ENCODE measurements around the gene OR51D1. TPM values are rescaled to one million over a fixed set of nuclear protein-coding genes. Genes with fewer than 3 reads are reported as not detected.
A peak's percentile ranks its signal among the peaks of the same experiment; 100 is the strongest.

The OR51D1 gene, protein sequence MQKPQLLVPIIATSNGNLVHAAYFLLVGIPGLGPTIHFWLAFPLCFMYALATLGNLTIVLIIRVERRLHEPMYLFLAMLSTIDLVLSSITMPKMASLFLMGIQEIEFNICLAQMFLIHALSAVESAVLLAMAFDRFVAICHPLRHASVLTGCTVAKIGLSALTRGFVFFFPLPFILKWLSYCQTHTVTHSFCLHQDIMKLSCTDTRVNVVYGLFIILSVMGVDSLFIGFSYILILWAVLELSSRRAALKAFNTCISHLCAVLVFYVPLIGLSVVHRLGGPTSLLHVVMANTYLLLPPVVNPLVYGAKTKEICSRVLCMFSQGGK
- total RNA-seq, result not detected

DNA sequence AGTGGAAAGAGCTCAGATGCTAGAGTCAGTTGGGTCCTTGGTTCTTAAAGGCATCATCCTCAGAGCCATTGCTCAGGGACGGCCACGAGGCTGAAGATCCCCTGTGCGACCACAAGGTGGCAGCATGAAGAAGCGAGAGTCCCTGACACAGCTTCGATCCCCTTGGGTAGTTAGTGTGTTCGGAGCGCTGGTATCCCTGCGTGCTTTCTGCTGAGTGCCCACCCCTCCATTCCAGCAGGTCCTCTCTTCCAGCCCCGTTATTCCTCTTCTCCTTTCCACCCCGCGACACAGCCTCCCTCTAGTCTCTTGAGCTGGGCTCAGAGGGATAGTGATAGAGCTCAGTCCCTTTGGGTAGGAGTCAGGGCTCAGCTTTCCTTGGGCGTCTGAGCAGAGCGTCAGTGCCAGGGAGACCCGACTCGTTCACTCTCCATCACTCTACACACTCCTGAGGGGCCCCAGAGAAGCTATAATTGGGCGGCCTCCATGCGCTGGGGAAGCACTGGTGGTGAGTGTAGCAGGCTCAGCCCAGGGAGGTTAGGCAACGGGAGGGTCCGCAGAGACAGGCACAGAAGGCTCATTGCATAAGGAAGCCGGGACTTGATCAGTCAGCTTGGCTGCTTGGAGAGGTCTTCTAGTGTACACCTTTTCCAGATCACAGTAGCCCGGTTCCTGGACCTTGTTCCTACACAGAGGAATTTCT is at the start of gene OR51D1:
Gene OR51D1 (plus strand): TSS at position 516 of the 700 bp plus-strand sequence. CDS start 2,314 bp downstream, outside the sequence.
- peak; percentile 75 for DNase-seq
- Mint-ChIP-seq H3K4me1 (ENCODE audit: low read depth) (no peaks in the 10 kb centered on the region), H3K27ac (no peak within 1 kb of the TSS), H3K9me3 (ENCODE audit: insufficient read depth) (no peaks in the 10 kb centered on the region), H3K36me3 (ENCODE audit: low read depth) (no peaks in the 10 kb centered on the region), H3K27me3 (ENCODE audit: low read depth) (peaks cover 3% of the 10 kb centered on the region), H3K4me3 (no peak within 1 kb of the TSS)
- peak; percentile 97 for ATAC-seq
- ChIA-PET POLR2A (no interaction called here), CTCF (interaction anchor here (0.6 to 3.2 kb wide), 21 partner anchors 8 to 1254 kb away, joined by 3 to 26 read pairs (median 4); partner anchors contain the start of gene OR52I1)

DNA sequence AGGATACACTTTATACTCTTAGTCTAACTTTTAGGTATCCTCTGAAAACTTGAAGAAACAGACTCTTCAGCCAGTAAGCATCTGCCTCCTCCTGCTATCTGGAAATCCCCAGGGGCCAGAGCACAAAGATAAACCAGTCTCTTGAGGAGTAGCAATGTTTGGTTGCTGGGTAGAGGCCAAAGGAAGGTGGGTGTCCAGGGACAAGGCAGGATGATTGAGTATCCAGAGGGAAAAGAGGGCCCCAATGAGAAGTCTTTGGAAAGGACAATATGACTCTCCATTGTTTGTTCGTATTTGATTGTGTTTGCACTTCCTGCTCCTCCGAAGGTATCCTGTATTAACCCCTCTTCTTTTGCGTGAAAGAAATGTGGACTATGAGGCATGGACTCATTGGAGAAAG is 48.3 kb upstream of the OR51D1 start:
- no peak for DNase-seq
- Mint-ChIP-seq H3K27ac (no peak overlapping the region), H3K4me1 (ENCODE audit: low read depth) (no peaks in the 10 kb centered on the region), H3K4me3 (no peak overlapping the region), H3K27me3 (ENCODE audit: low read depth) (peaks cover 9% of the 10 kb centered on the region), H3K9me3 (ENCODE audit: insufficient read depth) (no peaks in the 10 kb centered on the region), H3K36me3 (ENCODE audit: low read depth) (no peaks in the 10 kb centered on the region)
- ChIA-PET POLR2A (no interaction called here), CTCF (no interaction called here)
- ATAC-seq, result no peak

DNA sequence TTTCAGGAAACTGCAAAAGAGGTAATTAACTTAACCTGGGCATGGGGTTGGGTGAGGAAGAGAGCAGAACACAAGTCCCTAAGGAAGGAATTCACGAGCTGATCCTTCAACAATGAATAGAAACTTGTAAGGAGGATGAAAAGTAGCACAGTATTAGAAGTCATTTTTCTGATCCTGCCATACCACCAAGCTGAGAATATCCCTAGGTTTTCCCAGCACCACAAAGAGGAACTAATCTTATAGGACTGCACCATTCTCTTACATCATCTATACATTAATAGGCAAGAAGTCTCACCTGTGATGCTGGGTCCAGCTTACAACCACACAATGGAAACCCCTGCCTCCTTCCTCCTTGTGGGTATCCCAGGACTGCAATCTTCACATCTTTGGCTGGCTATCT is 43.5 kb upstream of the OR51D1 start, which contains the start of gene OR52I1:
Gene OR52I1 (plus strand): TSS at position 301 of the 400 bp plus-strand sequence. CDS start 0 bp downstream, at position 301.
- ATAC-seq, result no peak
- POLR2A ChIA-PET, result no interaction called here
- CTCF ChIA-PET, result interaction anchor here (0.7 to 0.9 kb wide), 2 partner anchors 42 to 44 kb away, joined by 3 read pairs; partner anchors contain the start of gene OR51D1

DNA sequence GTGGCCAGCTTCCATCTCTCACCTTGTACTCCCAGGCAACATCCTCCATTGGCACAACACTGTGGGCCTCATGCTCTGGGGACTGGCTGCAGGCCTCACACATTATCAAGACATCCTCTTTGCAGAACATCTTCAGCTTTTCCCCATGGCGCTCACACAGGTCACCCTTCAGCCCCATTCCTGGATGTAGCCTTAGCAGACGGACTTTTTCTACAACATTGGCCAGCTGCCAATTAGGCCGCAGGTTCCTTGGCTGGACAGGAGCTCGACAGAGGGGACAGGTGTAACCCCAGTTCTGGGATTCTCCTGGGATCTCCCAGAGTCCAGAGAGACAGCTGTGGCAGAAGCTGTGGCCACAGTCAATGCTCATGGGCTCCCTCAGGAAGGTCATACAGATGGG is 32.2 kb upstream of the OR51D1 start:
- no peaks in the 10 kb centered on the region for H3K27me3 Mint-ChIP-seq (ENCODE audit: low read depth)
- no peak overlapping the region for H3K27ac Mint-ChIP-seq
- POLR2A ChIA-PET, result no interaction called here
- ATAC-seq (no peak), DNase-seq (no peak)
- peaks cover 29% of the 10 kb centered on the region for H3K36me3 Mint-ChIP-seq (ENCODE audit: low read depth)
- H3K4me1 Mint-ChIP-seq (ENCODE audit: low read depth), result peaks cover 34% of the 10 kb centered on the region
- CTCF ChIA-PET, result no interaction called here
- no peak overlapping the region for H3K4me3 Mint-ChIP-seq
- no peaks in the 10 kb centered on the region for H3K9me3 Mint-ChIP-seq (ENCODE audit: insufficient read depth)

More for the DNA sequence above, 43.5 kb upstream of the OR51D1 start, which contains the start of gene OR52I1:
- Mint-ChIP-seq H3K36me3 (ENCODE audit: low read depth) (peaks cover 13% of the 10 kb centered on the region), H3K4me1 (ENCODE audit: low read depth) (no peaks in the 10 kb centered on the region), H3K9me3 (ENCODE audit: insufficient read depth) (no peaks in the 10 kb centered on the region), H3K4me3 (no peak within 1 kb of the TSS), H3K27me3 (ENCODE audit: low read depth) (no peaks in the 10 kb centered on the region), H3K27ac (no peak within 1 kb of the TSS)
- DNase-seq, result no peak

DNA sequence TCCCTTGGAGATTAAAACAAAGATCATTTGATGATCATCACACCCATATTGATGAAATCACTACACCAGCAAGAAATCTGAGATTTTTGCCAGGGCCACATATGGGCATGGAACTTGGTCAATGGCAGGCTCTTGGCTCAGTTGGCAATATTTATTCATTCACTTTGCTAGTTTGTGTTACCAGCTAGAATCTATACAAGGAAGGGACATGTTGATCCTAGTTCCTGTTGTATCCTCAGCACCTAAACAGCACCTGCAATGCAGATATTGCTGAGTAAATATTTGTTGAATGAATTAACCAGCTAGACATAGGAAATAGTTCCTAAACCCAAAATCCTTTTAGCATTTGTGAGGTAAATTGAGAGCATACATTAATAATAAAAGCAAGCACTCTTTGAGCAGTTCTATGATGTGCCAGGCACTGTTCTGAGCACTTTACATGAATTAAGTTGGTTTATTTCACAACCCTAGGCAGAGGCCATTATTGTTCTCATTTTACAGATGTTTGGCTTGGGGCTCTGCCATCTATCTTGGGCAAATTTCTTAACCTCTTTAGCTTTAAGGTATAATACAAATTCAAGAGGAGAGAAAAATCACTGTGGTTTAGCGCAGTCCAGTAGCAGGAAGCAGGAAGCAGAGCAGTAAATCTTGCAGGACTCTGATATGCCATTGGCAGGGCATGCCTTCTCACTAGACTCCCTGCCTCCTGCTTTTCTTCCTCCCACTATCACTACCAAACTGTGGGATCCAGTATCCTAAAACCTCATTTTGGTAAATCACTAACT is 30.9 kb upstream of the OR51D1 start:
- H3K4me3 Mint-ChIP-seq, result peak overlapping the region; percentile 92
- H3K27ac Mint-ChIP-seq, result no peak overlapping the region
- POLR2A ChIA-PET, result interaction anchor here (0.9 to 1.1 kb wide), 2 partner anchors 14 to 1083 kb away, joined by 3 read pairs; partner anchors contain the start of gene TRIM22

DNA sequence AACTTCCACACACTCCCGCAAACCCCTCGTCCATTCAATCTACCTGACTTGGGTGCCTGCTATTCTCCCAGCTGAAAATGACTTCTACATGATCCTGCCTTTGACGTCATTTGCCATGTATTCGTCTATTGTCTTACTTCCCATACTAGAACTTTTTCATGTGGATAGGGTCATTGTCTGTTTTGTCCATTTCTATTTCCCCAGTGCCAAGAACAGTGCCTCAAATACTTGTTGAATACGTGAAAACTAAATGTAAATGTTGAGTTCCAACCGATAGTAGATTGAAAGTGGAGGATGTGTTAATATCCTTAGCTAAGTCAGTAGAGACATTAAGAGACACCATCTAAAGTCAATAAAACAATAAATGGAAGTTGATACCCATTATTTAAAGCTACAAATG is 30.2 kb upstream of the OR51D1 start:
- Mint-ChIP-seq H3K9me3 (ENCODE audit: insufficient read depth) (no peaks in the 10 kb centered on the region), H3K27ac (peak overlapping the region; percentile 91), H3K36me3 (ENCODE audit: low read depth) (peaks cover 15% of the 10 kb centered on the region), H3K4me3 (peak overlapping the region; percentile 92), H3K4me1 (ENCODE audit: low read depth) (peaks cover 39% of the 10 kb centered on the region), H3K27me3 (ENCODE audit: low read depth) (no peaks in the 10 kb centered on the region)
- no peak for DNase-seq
- ChIA-PET CTCF (interaction anchor here (1.0 to 3.2 kb wide), 3 partner anchors 20 to 420 kb away, joined by 3 to 14 read pairs (median 4); no protein-coding TSS in a partner anchor), POLR2A (interaction anchor here (1.1 kb wide), 1 partner anchor 15 kb away, joined by 3 read pairs; no protein-coding TSS in a partner anchor)
- ATAC-seq, result no peak

More for the DNA sequence above, 30.9 kb upstream of the OR51D1 start:
- ATAC-seq (no peak), DNase-seq (no peak)
- CTCF ChIA-PET, result interaction anchor here (1.1 to 3.2 kb wide), 2 partner anchors 21 to 419 kb away, joined by 3 to 14 read pairs; no protein-coding TSS in a partner anchor
- H3K36me3 Mint-ChIP-seq (ENCODE audit: low read depth), result peaks cover 19% of the 10 kb centered on the region
- peaks cover 39% of the 10 kb centered on the region for H3K4me1 Mint-ChIP-seq (ENCODE audit: low read depth)
- H3K27me3 Mint-ChIP-seq (ENCODE audit: low read depth), result no peaks in the 10 kb centered on the region
- H3K9me3 Mint-ChIP-seq (ENCODE audit: insufficient read depth), result no peaks in the 10 kb centered on the region

DNA sequence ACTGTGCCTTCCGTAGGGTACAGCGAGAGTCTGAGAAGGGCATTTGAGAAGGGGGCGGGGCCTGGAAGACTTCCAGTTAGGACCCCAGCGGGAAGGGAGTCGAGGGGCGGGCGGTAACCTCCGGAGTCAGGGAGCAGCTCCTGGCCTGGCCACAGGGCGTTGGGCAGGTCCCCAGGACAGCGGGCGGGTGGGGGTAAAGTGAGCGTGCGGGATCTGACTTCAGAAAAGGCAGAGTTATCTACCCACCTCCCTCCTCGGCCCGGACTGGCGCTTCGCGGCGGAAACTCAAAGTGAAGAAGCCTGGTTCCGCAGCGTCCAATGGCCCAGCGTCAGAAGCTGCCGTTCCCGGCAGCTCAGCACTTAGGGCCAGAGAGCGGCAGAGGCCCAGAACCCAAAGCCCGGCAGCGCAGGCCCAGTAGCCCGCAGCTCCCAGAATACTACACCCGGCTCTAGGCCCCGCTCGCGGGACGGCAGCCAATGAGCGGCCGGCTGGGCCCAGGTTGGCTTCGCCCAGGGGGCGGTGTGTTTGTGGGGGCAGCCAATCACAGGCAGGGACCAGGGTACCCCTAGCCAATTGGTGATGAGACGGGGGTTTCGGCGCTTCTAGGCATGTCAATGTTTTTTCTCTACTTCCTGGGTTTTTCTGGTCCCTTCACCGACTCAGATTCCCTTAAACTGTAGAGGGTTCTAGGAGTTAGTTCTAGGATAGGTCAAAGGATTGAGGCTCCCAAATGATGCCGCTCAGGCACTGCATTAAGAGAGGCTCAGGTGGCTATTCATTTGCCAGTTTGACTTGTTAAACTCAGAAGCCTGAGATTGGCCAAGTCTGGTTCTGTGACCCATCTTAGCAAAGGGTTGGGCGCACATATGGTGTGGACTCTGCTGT is 29.3 kb upstream of the OR51D1 start, which contains the start of gene TRIM68:
Gene TRIM68 (minus strand): TSS at position 451 of the 886 bp plus-strand sequence. CDS start 2,727 bp downstream, outside the sequence.
- ATAC-seq, result peak; percentile 100

DNA sequence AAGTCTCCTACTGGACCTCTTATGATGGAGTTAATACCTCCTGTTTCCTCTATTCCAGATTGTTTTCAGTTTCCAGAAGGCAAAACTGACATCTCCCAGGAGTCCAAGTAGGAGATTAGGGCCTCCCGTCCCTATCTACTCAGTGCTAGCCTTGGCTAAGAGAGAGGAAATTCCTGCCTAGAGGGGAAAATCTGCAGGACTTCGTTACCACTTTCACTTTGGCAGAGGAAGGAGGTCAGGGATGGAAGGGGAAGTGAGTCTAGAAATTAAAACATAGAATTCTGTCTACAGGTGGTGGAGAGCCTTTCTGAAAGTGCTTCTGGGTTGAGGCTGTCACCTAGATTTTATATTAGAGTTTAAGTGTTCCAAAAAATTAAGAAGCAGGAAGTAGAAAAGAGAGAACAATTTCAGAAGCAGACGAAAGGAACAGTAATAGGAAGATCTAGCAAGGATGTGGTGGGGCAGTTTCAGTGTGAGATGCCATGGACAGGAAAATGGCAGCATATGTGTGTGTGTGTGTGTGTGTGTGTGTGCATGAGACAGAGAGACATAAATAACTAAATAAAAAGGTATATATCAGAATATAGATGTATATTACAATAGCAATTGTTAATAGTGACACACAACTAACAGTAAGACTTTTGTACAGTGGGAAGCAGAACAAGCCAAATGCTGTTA is 26.9 kb upstream of the OR51D1 start:
- peak; percentile 50 for DNase-seq
- CTCF ChIA-PET, result interaction anchor here (1.5 kb wide), 1 partner anchor 26 kb away, joined by 7 read pairs; the partner anchor contains the start of gene OR51D1
- POLR2A ChIA-PET, result no interaction called here
- H3K27me3 Mint-ChIP-seq (ENCODE audit: low read depth), result peaks cover 4% of the 10 kb centered on the region
- H3K9me3 Mint-ChIP-seq (ENCODE audit: insufficient read depth), result no peaks in the 10 kb centered on the region
- no peak for ATAC-seq
- peaks cover 39% of the 10 kb centered on the region for H3K4me1 Mint-ChIP-seq (ENCODE audit: low read depth)
- H3K27ac Mint-ChIP-seq, result peak overlapping the region; percentile 73
- peak overlapping the region; percentile 53 for H3K4me3 Mint-ChIP-seq
- no peaks in the 10 kb centered on the region for H3K36me3 Mint-ChIP-seq (ENCODE audit: low read depth)

More for the DNA sequence above, 29.3 kb upstream of the OR51D1 start, which contains the start of gene TRIM68:
- H3K9me3 Mint-ChIP-seq (ENCODE audit: insufficient read depth), result no peaks in the 10 kb centered on the region
- H3K36me3 Mint-ChIP-seq (ENCODE audit: low read depth), result peaks cover 10% of the 10 kb centered on the region
- CTCF ChIA-PET, result interaction anchor here (0.8 to 3.2 kb wide), 3 partner anchors 19 to 421 kb away, joined by 3 to 14 read pairs (median 4); no protein-coding TSS in a partner anchor
- no peaks in the 10 kb centered on the region for H3K27me3 Mint-ChIP-seq (ENCODE audit: low read depth)
- DNase-seq, result peak; percentile 95
- peak within 1 kb of the TSS; percentile 92 for H3K4me3 Mint-ChIP-seq
- H3K27ac Mint-ChIP-seq, result peak within 1 kb of the TSS; percentile 91
- peaks cover 39% of the 10 kb centered on the region for H3K4me1 Mint-ChIP-seq (ENCODE audit: low read depth)
- POLR2A ChIA-PET, result interaction anchor here (1.1 kb wide), 2 partner anchors 16 to 527 kb away, joined by 3 read pairs; no protein-coding TSS in a partner anchor

DNA sequence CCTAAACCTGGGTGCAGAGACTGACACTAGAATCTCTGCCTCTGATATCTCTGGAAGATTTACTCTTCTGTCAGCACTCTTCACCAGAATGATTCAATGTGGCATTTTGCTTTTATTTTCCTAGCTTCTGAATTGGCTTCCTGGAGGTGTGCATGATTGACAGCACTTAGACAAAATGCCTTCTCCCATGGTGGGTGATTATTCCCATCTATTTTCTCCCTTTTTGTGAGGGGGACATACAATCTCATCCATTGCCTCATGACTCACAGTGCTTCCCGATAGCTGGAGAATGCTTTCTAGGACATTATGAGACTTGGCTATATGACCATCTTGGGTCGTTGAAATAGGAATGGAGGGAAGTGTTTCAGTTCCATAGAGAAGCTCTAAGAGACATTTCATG is 25.3 kb upstream of the OR51D1 start:
- H3K9me3 Mint-ChIP-seq (ENCODE audit: insufficient read depth), result no peaks in the 10 kb centered on the region
- ChIA-PET CTCF (interaction anchor here (0.6 to 3.7 kb wide), 3 partner anchors 25 to 425 kb away, joined by 4 to 23 read pairs (median 4); partner anchors contain the start of gene OR51D1), POLR2A (no interaction called here)
- DNase-seq, result no peak
- no peak for ATAC-seq
- H3K4me1 Mint-ChIP-seq (ENCODE audit: low read depth), result peaks cover 28% of the 10 kb centered on the region
- H3K4me3 Mint-ChIP-seq, result no peak overlapping the region
- peaks cover 6% of the 10 kb centered on the region for H3K27me3 Mint-ChIP-seq (ENCODE audit: low read depth)
- no peak overlapping the region for H3K27ac Mint-ChIP-seq
- no peaks in the 10 kb centered on the region for H3K36me3 Mint-ChIP-seq (ENCODE audit: low read depth)

DNA sequence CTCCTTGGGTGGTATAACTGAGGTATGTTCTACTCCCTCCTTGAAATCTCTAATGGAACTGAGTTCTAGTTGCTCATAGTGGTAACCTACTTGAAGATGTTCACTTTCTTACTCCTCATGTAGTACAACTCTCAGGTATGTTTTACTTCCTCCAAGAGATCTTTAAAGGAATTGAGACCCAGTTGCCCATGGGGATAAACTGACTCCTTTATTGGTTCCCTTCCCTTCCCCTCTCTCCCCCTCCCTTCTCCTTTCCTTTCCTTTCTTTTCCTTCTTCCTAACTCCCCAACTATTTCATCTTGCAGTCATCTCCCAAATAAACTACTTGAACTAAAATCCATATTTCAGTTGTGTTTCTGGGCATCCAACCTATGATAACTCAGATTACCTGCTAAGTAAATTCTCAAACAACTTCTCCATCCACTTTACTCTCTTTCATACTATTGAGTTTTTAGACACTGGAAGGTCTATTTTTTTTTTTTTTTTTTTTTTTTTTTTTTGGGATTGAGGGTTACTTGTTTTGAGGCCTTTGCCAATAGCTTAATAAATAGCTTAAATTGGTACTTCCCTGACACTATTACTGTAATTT is 21.3 kb upstream of the OR51D1 start:
- ChIA-PET POLR2A (no interaction called here), CTCF (no interaction called here)
- Mint-ChIP-seq H3K27me3 (ENCODE audit: low read depth) (peaks cover 9% of the 10 kb centered on the region), H3K36me3 (ENCODE audit: low read depth) (no peaks in the 10 kb centered on the region), H3K4me3 (no peak overlapping the region), H3K9me3 (ENCODE audit: insufficient read depth) (no peaks in the 10 kb centered on the region), H3K4me1 (ENCODE audit: low read depth) (no peaks in the 10 kb centered on the region), H3K27ac (no peak overlapping the region)
- DNase-seq (no peak), ATAC-seq (no peak)
